ENCODE data around the gene DIS3L2.

DIS3L2 gene

DNA sequence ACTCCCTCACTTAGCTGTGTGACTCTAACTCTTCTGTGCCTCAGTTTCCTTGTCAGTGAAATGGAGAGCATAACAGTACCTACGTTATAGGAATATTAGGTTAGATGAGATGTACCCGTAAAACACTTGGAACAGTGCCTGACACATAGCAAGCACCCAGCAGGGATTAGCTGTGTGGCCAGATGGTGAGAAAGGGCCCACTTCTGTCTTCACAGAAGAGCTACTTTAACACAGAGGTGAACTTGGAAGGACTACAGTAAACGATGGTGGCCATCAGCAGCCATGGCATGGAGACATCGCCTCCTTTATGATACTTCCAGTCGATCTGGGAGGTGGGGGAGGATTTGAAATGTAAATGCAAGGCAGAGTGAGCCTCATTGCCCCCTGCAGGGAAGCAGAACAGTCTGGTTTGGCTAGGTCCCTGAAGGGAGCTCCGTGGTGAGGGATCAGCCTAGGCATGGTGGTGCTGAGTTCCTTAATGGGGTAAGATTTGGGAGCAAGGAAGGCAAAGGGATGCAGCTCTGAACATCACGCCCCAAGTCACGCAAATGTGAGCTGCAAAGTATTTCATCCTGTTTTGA, 315.3 kb downstream of the DIS3L2 start:
- no peak for DNase-seq

DNA sequence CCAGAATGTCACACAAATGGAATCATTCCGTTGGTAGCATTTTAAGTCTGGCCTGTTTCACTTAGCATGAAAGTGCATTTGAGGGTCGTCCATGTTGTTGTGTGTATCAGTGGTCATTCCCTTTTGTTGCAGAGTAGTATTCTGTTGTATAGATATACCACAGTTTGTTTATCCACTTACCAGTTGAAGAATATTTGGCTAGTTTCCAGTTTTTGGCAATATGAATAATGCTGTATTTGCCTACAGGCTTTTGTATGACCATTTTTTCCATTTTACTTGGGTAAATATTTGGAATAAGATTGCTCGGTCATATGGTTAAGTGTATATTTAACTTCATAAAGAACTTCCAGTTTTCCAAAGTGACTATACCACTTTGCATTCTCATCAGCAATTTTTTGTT, 317.0 kb downstream of the DIS3L2 start:
- no peak for DNase-seq

DNA sequence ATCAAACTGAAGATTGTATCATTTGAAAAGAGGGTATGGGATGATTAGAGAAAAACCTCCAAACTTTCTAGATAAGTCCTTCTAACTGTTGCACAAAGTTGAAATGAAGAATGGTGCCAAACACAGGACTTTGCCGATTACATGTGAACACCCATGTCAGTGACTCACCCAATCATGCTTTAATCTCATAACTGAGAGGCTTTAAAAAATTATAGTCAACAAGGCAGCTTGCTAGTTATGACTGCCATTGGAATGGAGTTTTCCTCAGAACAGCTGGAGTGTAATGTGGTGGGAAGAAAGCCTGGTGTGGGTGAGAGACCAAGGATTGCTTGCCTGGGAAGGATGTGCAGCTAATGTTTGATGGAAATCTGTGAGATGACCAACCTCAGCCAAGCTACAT, 318.8 kb downstream of the DIS3L2 start:
- no peak for DNase-seq

DNA sequence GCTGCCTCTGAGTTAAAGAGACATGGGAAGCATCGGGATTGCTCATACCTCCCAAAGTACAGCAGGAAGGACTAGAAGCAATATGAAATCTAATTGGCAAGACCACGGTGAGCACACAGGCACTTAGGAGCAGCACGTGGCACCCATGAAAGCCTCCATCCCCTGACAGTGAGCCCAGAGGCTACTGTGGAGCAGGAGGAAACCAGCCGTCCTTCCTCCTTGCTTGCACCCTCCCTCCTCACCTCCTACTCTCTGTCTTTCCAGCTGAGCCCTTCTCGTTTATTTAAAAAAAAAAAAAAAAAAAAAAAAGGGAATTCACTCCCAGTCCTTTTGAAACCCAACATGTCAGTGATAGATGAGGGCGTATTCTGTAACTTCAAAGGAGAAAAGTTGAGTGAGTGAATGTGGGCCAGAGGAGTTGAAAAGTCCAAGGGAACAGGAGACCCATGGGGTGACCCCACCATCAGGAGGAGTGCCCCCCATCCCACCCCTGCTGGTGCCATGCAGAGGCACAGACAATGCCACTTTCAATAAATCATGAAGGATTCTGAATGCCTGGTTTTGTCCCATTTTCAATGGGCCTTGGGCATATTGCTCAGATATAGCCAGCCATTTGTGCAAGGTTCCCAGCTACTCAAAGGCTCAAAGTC, 320.5 kb downstream of the DIS3L2 start:
- DNase-seq = no peak

DNA sequence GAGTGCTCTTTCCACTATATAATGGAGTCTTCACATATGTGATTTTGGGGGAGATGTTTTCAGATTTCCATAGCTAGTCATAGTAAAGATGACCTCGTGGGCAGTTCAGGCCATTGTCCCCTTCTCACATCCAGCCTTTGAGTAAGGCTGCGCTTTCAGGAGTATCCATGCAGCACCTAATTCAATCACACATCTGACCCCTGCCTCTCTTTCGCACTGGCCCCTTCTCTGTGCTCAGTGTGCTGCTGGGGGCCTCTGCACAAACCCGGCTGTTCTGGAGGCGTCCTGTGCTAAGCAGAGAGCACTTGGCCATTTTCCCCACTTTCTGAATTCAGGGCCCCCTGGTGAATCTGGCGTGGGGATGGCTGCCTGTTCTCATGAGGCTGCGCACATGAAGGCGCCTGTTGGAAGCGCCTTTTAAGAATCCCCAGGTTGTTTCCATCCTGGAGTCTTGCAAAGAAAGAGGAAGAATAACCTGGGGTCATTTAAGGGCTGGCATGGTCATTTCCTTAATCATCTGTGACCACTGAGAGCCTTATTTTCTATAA, 321.1 kb downstream of the DIS3L2 start:
- no peak for DNase-seq

DNA sequence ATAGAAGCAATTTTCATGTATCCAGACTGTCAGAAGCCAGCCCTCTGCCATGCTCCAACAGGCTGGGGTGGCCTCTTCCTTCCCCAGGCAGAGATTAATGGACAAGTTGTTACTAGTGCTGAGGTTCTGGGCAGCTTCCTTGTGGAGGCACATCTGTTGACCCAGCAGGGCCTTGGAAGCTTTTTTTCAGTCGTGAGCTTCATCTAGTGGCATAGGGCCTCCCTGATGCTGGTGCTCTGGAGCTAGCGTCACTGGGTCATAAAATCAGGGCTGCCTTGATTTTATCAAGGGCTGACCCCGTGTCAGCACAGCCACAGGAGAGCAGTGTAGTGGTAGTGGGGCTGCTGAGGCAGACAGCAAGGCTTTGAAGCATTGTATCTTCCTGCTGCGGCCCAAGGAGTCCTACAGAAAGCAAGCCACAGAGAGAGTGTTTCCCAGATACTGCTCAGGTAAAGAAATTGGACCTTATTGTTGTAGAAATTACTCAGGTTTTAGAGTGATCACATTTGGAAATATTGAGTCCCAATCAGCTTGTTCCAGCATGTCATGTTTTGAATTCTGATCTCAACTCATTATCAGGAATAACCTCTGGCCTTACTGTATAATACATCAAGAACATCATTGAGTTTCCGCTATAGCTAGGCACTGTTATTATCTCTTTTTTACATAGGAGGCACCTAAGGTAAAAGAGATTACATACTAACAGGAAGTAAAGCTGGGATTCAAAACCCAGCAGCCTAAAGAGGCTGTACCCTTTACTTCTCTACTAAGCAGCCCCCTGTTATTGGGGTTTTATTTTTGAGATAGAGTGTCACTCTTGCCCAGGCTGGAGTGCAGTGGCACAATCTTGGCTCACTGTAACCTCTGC, 324.7 kb downstream of the DIS3L2 start:
- DNase-seq = no peak

DNA sequence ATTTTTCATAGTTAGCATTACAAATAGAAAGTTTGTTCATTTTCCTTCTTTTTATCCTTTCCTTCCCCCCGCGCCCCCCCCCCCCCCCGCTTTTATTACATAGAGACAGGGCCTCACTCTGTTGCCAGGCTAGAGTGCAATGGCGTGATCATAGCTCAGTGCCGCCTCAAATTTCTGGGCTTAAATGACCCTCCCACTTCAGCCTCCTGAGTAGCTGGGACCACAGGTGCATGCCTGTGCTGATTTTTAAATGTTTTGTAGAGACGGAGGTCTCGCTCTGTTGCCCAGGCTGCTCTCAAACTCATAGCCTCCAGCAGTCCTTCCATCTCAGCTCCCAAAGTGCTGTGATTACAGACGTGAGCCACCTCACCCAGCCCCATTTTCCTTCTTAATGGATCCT, 325.8 kb downstream of the DIS3L2 start:
- DNase-seq = no peak

DNA sequence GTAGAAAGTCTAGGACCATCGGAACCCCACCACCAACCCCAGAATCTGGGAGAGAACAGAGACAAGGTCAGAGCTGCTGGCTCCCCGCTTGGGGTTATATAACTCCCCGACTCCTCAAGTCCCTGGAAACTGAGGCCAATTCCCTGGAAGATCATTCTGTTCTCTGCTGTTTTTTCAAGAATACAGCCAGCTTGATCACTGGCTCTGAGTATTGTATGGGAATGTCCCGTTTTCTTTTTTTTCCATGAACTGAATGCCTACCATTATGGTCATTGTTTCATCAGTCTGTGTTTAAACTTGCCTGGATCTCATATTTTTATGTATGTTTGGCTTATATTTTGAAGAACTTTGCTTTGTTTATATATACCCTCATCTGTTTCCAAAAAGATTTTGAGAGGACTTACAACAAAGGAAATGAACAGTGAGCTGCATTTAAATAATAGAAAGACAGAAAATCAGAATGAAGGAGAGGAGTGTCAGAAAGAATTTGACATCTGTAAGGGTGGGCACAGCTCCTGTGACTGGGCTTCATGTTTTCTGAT, 327.0 kb downstream of the DIS3L2 start:
- no peak for DNase-seq

DNA sequence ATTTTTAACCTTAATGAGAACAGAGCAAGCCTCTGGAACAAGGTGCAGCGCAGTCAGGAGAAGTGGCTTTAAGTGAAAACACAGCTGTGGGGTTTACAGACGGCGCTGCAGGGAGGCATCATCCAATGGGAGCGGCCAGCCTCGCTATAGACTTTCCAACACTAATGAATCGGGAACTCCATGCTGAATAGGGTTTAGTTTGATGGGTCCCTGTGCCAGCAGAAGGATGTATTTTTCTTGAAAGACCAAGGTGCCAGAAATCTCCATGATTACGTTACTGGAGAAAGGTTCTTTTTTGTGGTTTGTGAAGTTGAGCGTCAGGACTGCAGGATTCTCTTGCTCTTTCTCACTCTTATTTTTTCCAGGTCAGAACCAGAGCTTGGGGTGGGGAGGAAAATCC, 329.2 kb downstream of the DIS3L2 start:
- no peak for DNase-seq

DNA sequence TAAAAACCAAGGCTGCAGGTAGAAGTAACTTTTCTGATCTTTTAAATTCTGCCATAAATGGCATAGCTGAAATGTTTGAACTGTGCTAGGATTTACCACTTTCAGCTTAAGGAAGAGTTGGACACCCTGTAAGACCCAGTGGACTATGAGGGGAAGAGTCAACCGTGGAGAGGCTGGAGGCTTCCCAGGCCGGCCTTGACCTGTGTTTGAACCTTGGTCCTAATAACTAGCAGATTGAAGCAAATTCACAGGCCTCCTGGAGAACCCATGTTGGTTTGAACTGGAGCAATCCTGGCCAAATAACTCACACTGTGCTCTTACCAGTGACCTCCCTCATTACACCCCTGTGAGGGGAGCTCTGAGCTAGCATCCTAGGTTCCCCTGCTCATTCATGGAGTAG, 329.8 kb downstream of the DIS3L2 start:
- DNase-seq = no peak

DNA sequence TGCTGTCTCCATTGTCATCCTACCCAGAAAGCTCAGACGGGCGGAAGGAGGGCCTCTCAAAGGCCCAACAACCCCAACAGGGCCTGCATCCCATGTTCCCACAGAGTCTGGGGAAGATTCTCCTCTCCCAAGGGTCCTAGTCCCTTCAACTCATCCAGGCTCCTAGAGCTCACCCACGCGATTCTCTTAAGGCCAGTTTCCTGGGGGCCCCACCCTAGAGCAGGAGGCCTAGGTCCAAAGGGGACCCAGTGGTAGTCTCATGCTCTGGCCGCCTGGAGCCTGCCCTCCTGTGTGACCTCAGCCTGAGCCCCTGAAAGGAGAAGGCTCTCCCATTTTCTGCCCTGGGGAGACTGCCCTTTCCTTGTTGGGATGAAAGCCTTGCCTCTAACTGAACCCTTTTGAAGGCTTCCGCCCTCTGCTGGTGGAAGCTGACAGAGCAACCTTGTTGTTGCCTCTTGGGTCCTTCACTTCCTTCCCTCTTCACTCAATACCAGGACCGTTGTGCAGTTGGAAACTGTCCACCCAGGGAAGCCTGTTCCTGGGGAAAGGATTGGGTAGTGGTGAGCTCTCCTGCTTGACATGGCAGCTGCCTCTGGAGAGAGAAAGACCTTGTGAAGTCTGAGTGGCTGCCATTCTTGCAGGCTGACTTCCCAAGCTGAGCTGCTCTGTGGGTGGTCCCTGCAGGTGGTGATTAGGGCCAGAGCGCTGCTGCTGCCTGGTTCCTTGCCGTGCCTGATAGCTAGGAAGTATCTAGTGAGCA, 331.1 kb downstream of the DIS3L2 start:
- DNase-seq = peak; percentile 47

DNA sequence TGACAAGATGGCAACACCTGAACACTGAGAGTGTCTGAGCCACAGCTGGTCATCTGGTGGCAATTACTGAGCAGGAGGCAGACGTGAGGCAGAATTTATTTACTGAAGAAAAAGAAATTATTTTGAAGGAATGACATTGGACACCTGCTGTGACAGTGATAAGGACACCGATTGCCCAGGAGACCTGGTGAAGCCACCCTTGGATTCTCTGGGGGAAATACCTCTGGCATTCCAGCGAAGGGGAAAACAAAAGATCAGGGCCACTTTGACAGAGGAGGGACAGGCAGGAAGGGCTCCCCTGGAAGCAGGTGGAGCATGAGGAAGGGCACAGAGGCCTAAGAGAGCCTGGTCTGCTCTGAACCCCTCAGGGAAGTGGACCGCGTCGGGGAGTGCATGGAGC, 331.7 kb downstream of the DIS3L2 start:
- DNase-seq = no peak

DNA sequence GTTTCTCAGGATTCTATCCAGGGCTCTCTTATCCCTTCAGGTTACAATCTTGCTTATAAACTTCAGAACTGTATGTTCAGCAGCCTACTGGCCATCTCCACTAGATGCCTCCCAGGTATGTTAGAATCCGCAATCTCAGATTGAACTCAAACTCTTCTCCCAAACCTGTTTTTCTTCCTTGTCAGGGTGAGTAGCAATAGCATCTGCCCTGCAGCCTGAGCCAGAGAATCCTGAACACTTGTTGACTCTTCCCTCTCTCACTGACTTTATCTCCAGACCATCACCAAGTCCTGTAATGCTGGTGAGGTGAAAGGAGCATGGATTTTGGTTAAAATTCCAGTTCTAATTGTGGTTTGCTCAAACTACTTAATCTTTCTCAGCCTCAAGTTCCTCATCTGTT, 334.5 kb downstream of the DIS3L2 start:
- no peak for DNase-seq

DNA sequence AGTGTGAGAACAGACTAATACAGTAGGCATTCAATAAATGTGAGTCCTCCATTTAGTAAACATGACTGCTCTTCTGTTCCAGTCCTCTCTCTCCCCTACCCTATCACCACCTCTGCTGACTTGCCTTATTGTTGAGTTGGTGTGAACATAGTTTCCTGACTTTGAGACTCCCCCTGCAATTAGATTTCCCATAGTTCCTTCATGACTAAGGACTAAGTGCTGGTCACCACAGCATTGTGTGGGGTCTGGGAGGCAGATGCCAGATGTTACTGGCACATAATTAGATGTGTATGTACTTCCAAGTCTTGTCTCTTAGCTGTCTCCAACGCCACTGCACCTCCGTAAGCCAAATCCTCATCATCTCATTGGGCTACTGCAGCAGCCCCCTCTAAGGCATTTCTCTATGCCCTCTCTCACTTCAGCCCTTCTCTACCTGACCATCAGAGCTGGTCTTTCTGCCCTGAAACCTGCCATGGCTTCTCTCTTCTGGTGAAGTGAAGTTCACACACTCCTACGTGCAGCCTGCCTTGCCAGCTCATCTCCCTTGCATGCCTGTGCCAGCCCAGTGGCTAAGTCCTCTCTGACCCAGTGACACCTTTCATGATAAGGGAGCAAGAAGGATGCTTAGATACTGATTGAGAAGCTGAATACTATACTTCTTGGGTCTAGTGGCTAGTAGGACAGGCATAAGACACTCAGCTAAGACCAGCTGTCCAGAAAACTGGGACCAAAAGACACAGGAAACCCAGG, 335.4 kb downstream of the DIS3L2 start:
- DNase-seq = peak; percentile 18

DNA sequence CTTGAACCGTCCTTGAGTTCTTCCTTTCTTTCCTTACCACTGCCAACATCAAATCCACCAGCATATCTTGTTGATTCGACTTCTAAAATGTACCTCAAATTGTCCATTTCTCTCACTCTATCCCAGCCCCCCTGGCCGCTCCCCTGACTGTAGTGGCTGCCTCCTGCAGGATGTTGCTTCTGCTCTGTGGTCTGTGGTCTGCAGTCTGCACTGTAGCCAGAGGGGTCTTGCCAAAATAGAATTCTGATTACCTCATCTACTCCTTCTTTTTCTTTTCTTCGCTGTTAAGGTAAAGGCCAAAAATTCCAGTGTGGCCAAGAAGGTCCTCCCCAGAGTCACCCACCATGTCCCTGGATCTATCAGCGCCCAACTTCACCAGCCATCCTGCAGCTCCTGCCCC, 337.6 kb downstream of the DIS3L2 start:
- DNase-seq = no peak

DNA sequence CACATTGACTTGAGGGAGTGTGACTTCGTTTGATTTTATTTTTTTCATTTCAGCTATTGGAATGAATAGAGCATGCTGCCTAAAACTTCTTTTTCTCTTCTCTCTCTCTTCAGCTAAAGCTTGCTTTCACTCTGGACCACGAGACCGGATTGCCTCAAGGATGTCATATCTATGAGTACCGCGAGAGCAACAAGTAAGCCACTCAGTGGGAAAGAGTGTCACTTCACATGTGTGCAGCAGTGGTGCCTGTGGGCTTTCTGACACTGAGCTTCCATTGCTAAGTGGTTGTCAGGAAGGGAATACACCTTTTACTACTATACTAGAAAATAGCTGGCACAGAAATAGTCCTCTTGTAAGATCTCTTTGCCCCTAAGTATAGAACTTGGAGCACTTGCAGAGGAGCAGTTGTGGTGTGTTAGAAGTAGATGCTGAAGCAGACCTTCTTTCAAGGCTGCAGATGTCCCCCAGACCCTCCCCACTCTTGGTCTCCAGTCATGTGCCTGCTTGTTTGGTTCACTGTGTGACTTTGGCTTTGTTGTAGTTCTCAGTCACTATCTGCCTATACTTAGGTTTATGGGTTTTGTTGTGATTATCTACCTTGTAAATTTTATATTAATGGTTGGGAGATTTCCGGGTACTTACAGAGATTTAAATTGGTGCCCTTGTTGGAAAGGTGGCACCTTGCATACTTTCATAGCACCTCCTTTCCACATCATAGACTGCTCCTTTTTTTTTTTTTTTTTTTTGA, 338.6 kb downstream of the DIS3L2 start:
- no peak for DNase-seq

DNA sequence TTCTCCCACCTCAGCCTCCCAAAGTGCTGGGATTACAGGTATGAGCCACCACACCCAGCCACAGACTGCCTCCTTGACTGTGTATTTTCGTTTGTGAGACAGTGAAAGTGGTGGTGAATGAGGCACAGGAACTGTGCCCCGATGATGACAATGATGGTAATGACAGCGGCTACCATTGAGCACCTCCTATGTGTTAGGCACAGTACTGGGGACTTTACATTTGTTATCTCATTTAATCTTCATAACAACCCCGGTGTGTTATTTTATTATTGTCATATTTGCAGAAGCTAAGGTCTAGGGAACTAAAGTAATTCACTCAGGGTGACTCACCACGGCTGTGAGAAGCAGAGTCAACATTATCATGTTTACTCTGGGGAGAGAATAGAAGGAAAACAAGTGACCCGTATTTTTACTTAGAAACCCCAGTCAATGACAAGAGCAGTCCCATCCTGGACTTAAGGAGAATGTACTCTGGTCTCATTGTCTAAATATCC, 339.4 kb downstream of the DIS3L2 start:
- DNase-seq = no peak

DNA sequence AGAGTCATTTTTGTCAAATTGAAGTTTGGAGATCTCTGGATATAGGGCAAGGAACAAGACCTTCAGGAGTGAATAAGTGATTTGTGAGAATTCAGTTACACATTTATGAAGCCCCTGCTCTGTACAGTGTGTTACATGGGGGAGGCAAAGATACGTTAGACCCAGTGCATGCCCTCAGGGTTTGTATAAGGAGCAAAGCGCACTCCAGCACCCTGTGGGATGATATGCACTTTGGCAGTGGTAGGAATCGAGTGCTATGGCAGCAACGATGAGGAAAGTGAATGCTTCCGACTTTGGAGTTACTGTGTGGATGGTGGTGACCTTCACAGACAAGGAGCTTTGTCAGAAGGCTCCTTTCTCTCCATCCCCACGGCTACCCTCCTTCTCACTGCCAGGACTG, 342.7 kb downstream of the DIS3L2 start:
- no peak for DNase-seq

DNA sequence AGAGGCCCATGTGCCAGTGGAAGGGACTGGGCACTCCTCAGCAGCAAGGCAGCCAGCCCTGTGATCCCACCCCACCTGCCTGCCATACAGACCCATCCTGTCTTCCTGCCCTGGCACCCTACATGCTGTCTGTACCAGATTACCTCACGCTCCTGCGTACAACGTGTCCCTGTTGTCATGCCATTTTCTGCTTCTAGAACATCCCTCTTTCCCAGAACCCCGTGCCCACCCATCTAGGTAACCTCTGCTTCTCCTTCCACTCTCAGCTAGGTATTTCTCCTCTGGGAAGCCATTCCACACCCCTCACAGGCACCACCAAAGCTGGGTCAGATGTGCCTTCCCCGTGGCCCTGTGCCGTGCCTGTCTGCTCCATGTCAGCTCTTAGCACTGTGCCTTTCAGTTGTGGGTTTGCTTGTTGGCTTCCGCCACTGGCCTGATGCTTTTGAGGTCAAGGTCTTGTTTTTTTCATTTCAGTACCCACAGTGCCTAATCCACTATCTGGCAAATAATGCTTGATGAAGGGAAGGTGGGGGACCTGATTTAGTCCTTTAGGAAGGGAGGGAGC, 345.3 kb downstream of the DIS3L2 start:
- DNase-seq = no peak

DNA sequence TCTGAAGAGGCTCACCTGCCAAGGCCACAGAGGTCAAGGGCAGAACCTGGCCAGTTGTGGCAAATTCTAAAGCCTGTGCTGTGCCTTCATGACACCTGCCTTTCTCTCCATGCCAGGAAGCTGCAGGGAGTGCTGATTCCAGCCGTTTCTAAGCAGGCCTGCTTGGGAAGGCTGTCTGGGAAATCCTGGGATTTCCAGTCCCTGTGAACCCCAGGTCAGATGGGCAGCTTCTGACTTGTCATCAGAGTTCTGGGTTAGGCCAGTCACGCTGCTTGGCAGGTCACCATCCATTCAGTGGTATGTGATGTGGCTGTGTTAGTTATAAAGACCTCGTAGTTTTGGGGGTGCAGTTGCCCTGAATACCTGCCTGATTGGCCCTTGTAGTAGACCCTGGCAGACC, 346.3 kb downstream of the DIS3L2 start:
- no peak for DNase-seq

DNA sequence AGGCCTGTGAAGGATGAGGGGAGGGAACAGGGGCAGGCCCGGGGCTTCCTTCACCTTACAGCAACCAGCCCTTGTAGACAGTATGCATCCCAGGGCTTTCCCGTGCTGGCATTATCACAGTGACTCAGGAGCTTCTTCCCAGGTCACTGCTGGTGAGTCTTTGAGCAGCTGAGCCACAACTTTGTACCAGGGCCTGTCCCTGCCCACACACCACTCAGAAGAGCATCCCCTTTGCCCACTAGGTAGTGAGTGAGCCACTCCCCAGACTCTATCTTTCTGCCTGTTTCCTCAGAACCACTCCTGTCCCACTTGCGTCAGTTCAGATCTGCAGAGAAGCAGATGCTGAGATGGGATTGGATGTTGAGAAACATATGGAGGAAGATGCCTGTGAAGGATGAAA, 347.5 kb downstream of the DIS3L2 start:
- DNase-seq = no peak
